ENCODE data around the gene GNA14. TPM values are rescaled to one million over a fixed set of nuclear protein-coding genes. Genes with fewer than 3 reads are reported as not detected.

GNA14 gene
- total RNA-seq, 4 donors from 2014 or later = 0.20 to 0.56 (median 0.22) TPM; not detected in 1

DNA sequence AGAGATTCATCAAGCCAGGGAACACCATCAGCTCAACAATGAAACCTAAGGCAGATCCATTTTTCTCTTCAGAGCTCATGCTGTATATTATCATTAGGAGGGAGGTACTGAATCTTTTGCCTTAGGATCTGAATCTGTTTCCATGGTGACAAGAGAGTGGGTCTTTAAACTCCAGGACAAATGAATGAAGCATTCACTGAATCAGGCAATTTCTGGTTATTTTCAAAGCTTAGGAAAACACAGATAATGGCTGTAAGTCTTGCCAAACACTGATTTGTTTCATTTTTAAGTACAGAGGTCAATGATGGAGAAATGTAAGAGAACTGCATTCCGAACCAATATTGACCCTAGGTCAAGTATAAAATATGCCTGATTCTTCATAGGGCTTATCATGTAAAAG lies 84.9 kb downstream of the GNA14 start:
- Histone ChIP-seq H3K9me3 (no peaks in the 10 kb centered on the region), H3K4me3 (no peak overlapping the region), H3K4me1 (no peaks in the 10 kb centered on the region), H3K27me3 (no peaks in the 10 kb centered on the region), H3K27ac (no peak overlapping the region), H3K36me3 (no peaks in the 10 kb centered on the region)
- ATAC-seq (no peak), DNase-seq (no peak)
- TF ChIP-seq POLR2A (IDR thresholded peaks at IDR 0.05) = no peak
- TF ChIP-seq, protein P1, sequence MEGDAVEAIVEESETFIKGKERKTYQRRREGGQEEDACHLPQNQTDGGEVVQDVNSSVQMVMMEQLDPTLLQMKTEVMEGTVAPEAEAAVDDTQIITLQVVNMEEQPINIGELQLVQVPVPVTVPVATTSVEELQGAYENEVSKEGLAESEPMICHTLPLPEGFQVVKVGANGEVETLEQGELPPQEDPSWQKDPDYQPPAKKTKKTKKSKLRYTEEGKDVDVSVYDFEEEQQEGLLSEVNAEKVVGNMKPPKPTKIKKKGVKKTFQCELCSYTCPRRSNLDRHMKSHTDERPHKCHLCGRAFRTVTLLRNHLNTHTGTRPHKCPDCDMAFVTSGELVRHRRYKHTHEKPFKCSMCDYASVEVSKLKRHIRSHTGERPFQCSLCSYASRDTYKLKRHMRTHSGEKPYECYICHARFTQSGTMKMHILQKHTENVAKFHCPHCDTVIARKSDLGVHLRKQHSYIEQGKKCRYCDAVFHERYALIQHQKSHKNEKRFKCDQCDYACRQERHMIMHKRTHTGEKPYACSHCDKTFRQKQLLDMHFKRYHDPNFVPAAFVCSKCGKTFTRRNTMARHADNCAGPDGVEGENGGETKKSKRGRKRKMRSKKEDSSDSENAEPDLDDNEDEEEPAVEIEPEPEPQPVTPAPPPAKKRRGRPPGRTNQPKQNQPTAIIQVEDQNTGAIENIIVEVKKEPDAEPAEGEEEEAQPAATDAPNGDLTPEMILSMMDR (IDR thresholded peaks at IDR 0.05 in 4 of 5, conservative IDR thresholded peaks at IDR 0.05 in 1 of 5) = no peak
- intact Hi-C loops (cut with DNase I; ENCODE audit: low total_unique reads) = no loop called here
- in situ Hi-C loops (cut with MboI; ENCODE audit: low sequenced_read_pairs in 4 of 4) = loop anchor here in 1 of 4 donors (10.0 kb wide), 1 partner anchor 62 kb away; no protein-coding TSS in a partner anchor

- no peak for DNase-seq
- Histone ChIP-seq H3K4me3 (no peak overlapping the region), H3K9me3 (no peaks in the 10 kb centered on the region), H3K27ac (no peak overlapping the region), H3K4me1 (no peaks in the 10 kb centered on the region), H3K27me3 (no peaks in the 10 kb centered on the region), H3K36me3 (no peaks in the 10 kb centered on the region)
- no peak for TF ChIP-seq POLR2A (IDR thresholded peaks at IDR 0.05)
- TF ChIP-seq, protein P1 (IDR thresholded peaks at IDR 0.05 in 4 of 5, conservative IDR thresholded peaks at IDR 0.05 in 1 of 5) = no peak
- intact Hi-C loops (cut with DNase I; ENCODE audit: low total_unique reads) = no loop called here
- in situ Hi-C loops (cut with MboI; ENCODE audit: low sequenced_read_pairs in 4 of 4) = loop anchor here in 1 of 4 donors (10.0 kb wide), 1 partner anchor 63 kb away; no protein-coding TSS in a partner anchor
- no peak for ATAC-seq
Measured at GRCh38 chr9:77562019-77562748, 85.9 kb downstream of the GNA14 start.

DNA sequence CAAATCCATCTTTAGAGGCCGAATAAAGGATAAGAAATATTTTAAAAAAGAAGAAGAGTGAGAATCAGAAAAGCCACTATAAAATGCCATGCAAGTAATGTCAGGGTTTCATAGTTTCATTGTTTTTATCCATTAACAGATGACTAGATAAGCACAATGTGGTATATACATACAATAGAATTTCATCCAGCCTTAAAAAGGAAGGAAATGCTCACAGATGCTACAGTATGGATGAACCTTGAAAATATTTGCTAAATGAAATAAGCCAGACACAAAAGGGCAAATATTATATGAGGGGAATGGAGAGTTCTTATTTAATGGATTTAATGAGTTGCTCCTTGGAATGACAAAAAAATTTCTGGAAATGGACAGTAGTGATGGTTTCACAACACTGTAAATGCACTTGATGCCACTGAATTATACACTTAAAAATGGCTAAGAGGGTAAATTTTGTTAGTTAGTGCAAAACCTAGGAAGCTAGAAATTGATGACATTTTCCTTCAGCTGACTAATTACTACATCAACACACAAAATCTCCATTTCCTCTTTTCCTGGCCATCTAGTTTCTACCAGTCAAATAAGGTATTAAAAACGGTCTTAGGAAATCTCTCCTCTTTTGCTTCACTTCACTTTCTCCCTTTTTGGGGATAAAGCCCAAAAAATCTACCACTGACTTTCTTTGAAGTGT lies 86.6 kb downstream of the GNA14 start:
- H3K4me3 ChIP-seq = no peak overlapping the region
- no peaks in the 10 kb centered on the region for H3K36me3 ChIP-seq
- TF ChIP-seq, protein P1 (IDR thresholded peaks at IDR 0.05 in 4 of 5, conservative IDR thresholded peaks at IDR 0.05 in 1 of 5) = no peak
- TF ChIP-seq POLR2A (IDR thresholded peaks at IDR 0.05) = no peak
- ATAC-seq (no peak), DNase-seq (no peak)
- intact Hi-C loops (cut with DNase I; ENCODE audit: low total_unique reads) (no loop called here), in situ Hi-C loops (cut with MboI; ENCODE audit: low sequenced_read_pairs in 4 of 4) (loop anchor here in 1 of 4 donors (10.0 kb wide), 1 partner anchor 63 kb away; no protein-coding TSS in a partner anchor)
- no peaks in the 10 kb centered on the region for H3K27me3 ChIP-seq
- H3K9me3 ChIP-seq = no peaks in the 10 kb centered on the region
- no peak overlapping the region for H3K27ac ChIP-seq
- no peaks in the 10 kb centered on the region for H3K4me1 ChIP-seq

DNA sequence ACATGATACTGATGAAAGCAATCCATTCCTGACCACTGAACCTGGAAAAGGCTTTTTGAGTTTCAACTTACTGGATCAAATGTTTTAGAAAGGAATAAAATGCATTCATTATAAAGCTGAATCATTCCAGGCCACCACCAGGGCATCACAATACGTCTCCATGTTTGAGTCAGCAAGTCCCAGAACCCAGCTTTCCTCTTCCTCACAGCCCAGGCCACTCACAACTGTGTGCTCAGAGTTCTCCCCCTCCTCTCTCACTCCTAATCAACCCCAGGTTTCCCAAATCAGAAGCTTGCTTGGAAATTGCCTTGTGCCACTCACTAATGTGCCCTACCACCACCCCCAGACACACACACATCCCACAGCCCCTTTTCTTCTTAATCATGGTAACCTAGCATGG lies 91.7 kb downstream of the GNA14 start:
- no peaks in the 10 kb centered on the region for H3K27me3 ChIP-seq
- ATAC-seq = no peak

More for the DNA sequence above, 91.7 kb downstream of the GNA14 start:
- Histone ChIP-seq H3K27ac (no peak overlapping the region), H3K4me3 (no peak overlapping the region), H3K36me3 (no peaks in the 10 kb centered on the region), H3K9me3 (no peaks in the 10 kb centered on the region), H3K4me1 (no peaks in the 10 kb centered on the region)
- no peak for TF ChIP-seq POLR2A (IDR thresholded peaks at IDR 0.05)
- TF ChIP-seq, protein P1 (IDR thresholded peaks at IDR 0.05 in 4 of 5, conservative IDR thresholded peaks at IDR 0.05 in 1 of 5) = no peak
- intact Hi-C loops (cut with DNase I; ENCODE audit: low total_unique reads) (no loop called here), in situ Hi-C loops (cut with MboI; ENCODE audit: low sequenced_read_pairs in 4 of 4) (no loop called here)
- no peak for DNase-seq
